Mammary epithelial cell (primary cell): Measurements from ENCODE around the gene ELOVL7.

Experiments used
- EZH2 ChIP-seq: IDR thresholded peaks from 2 replicates; pipeline ENCODE4 v1.6.1; 2012; ENCODE audit warnings: low read length, inconsistent platforms, borderline replicate concordance
- TF ChIP-seq, protein P1 (sequence below), 2 donors: IDR thresholded peaks in 1 of 2; conservative IDR thresholded peaks in 1 of 2; 2 replicates each; pipeline ENCODE4 v1.5.1; 2011 to 2012; ENCODE audit warnings: inconsistent platforms in 2 of 2, low read length in 2 of 2, mild to moderate bottlenecking in 2 of 2, control low read depth in 1 of 2, low read depth in 1 of 2; ENCODE audit not compliant: insufficient read depth in 1 of 2; ENCODE audit errors: extremely low read depth in 1 of 2

DNA sequence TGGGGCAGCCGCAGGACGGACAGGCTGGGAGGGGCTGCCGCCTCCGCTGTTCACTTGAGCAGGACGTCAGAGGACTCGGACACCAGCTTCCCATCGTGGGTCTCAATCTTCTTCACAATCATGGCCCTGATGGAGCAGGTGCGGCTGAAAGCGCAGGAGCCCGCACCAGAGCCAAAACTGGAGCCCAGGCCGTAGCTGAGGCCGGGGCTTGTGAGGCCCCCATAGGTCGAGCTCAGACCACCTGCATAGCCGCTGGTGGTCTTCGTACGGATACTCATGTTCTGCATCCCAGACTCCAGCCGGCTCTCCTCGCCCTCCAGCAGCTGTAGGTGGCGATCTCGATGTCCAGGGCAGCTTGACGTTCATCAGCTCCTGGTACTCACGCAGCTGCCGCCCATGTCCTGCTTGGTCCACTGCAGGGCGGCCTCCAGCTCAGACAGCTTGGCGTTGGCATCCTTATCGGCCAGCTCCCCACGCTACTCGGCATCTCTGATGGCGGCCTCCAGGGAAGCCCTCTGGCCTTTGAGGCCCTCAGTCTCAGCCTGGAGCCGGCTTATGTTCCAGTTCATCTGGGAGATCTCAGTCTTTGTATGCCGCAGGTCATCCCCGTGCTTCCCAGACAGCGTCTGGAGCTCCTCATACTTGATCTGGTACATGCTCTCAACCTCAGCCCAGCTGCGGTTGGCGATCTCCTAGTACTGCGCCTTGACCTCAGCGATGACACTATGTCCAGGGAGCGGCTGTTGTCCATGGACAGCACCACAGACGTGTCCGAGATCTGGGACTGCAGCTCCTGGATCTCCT is 100.4 kb downstream of the ELOVL7 start:
- TF ChIP-seq, protein P1, sequence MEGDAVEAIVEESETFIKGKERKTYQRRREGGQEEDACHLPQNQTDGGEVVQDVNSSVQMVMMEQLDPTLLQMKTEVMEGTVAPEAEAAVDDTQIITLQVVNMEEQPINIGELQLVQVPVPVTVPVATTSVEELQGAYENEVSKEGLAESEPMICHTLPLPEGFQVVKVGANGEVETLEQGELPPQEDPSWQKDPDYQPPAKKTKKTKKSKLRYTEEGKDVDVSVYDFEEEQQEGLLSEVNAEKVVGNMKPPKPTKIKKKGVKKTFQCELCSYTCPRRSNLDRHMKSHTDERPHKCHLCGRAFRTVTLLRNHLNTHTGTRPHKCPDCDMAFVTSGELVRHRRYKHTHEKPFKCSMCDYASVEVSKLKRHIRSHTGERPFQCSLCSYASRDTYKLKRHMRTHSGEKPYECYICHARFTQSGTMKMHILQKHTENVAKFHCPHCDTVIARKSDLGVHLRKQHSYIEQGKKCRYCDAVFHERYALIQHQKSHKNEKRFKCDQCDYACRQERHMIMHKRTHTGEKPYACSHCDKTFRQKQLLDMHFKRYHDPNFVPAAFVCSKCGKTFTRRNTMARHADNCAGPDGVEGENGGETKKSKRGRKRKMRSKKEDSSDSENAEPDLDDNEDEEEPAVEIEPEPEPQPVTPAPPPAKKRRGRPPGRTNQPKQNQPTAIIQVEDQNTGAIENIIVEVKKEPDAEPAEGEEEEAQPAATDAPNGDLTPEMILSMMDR (conservative IDR thresholded peaks at IDR 0.05 in 1 of 2, IDR thresholded peaks at IDR 0.05 in 1 of 2; ENCODE audit: extremely low read depth in 1 of 2, insufficient read depth in 1 of 2, low read depth in 1 of 2, low read length in 2 of 2), result no peak
- no peak for TF ChIP-seq EZH2
